IPS-15b (cell line): ENCODE results near the gene SMYD3.

ENCODE experiments used
- H3K27me3 ChIP-seq: one replicate; pipeline ENCODE4 v1.6.1; 2013; ENCODE audit warnings: low read length; ENCODE audit not compliant: control insufficient read depth, insufficient read depth
- H3K36me3 ChIP-seq: one replicate; pipeline ENCODE4 v1.6.1; 2013; ENCODE audit warnings: low read length; ENCODE audit not compliant: control insufficient read depth, insufficient read depth
- H3K4me1 ChIP-seq: one replicate; pipeline ENCODE4 v1.6.1; 2013; ENCODE audit warnings: mild to moderate bottlenecking, low read length; ENCODE audit not compliant: control insufficient read depth, insufficient read depth
- H3K4me3 ChIP-seq: one replicate; pipeline ENCODE4 v1.5.1; 2013; ENCODE audit warnings: low read depth, low read length
- H3K9ac ChIP-seq: one replicate; pipeline ENCODE4 v1.6.1; 2013; ENCODE audit warnings: low read depth, mild to moderate bottlenecking, low read length
- H3K9me3 ChIP-seq: one replicate; pipeline ENCODE4 v1.6.1; 2013; ENCODE audit warnings: mild to moderate bottlenecking, low read length; ENCODE audit not compliant: control insufficient read depth, insufficient read depth

The SMYD3 gene

GRCh38 chr1:246001837-246002230, 505.2 kb downstream of the SMYD3 start:
- H3K36me3 ChIP-seq, result no peaks in the 10 kb centered on the region
- H3K27me3 ChIP-seq, result no peaks in the 10 kb centered on the region
- peaks cover 4% of the 10 kb centered on the region for H3K4me1 ChIP-seq
- no peak overlapping the region for H3K4me3 ChIP-seq
- no peaks in the 10 kb centered on the region for H3K9me3 ChIP-seq
- no peak overlapping the region for H3K9ac ChIP-seq

- Histone ChIP-seq H3K9ac (no peak overlapping the region), H3K36me3 (no peaks in the 10 kb centered on the region), H3K4me3 (no peak overlapping the region), H3K27me3 (no peaks in the 10 kb centered on the region), H3K9me3 (no peaks in the 10 kb centered on the region), H3K4me1 (peaks cover 4% of the 10 kb centered on the region)
Observed at GRCh38 chr1:246001142-246001836, 505.8 kb downstream of the SMYD3 start.

DNA sequence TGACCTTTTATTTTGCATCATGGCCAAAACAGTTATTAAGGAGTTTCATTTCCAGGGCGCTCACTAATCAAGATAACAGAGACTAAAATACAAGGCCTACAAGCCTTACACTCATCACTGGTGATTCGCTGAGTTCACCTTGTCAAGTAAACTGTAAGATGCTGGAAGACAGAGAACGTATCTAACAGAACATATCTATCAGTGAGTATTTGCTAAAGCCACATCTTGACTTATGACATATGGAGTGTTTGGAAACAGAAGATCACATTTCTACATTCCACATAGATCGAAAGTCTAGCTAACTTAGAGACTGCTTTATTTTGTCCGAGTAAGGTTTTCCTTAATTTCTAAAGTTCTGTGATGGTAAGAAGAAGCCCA, 506.5 kb downstream of the SMYD3 start:
- H3K27me3 ChIP-seq, result no peaks in the 10 kb centered on the region
- no peaks in the 10 kb centered on the region for H3K36me3 ChIP-seq
- no peaks in the 10 kb centered on the region for H3K9me3 ChIP-seq

DNA sequence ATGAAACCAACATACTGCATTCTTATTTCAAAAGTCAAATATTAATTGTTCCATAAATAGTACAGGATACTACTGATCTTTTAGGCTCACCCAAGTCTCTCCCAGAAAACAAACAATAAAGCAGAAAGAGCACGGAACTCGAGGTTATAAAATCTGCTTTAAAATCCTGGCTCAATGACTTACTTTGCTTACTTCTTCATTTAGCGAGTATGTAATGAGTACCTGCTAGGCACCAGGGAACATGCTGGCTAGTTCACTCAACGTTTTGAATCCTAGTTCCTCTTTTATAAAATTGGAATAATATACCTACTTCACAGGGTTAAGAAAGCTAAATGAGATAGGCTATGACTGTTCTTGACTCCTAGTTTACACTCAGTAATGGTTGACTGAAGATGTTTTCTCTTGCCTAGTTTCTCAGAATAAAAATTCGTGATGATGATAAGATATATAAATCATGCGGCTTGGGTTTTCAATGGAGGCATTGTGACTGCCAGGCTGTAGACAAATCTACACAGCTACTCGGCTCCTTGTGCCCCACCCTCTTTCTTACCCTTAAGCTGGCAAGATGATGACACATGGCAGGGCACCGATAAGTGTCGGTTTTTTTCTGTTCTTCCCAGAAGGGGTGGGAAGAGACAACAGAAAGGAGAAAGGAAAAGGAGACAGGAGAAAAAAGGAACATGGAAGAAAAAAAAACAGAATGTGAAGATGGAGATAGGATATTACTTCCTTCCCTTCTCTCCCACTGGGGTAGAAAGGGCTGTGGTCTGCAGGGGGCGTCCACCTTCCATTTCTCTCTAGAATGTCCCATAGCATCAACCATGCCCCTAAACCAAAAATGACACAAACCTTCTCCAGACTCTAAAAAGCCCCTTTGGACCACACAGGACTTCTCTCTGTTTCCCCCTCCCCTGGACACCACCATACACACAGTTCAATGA, 507.1 kb downstream of the SMYD3 start:
- Histone ChIP-seq H3K27me3 (no peaks in the 10 kb centered on the region), H3K9ac (no peak overlapping the region), H3K4me3 (no peak overlapping the region), H3K36me3 (no peaks in the 10 kb centered on the region), H3K4me1 (peaks cover 4% of the 10 kb centered on the region), H3K9me3 (no peaks in the 10 kb centered on the region)

More for the DNA sequence above, 506.5 kb downstream of the SMYD3 start:
- Histone ChIP-seq H3K9ac (no peak overlapping the region), H3K4me1 (peaks cover 4% of the 10 kb centered on the region), H3K4me3 (no peak overlapping the region)

DNA sequence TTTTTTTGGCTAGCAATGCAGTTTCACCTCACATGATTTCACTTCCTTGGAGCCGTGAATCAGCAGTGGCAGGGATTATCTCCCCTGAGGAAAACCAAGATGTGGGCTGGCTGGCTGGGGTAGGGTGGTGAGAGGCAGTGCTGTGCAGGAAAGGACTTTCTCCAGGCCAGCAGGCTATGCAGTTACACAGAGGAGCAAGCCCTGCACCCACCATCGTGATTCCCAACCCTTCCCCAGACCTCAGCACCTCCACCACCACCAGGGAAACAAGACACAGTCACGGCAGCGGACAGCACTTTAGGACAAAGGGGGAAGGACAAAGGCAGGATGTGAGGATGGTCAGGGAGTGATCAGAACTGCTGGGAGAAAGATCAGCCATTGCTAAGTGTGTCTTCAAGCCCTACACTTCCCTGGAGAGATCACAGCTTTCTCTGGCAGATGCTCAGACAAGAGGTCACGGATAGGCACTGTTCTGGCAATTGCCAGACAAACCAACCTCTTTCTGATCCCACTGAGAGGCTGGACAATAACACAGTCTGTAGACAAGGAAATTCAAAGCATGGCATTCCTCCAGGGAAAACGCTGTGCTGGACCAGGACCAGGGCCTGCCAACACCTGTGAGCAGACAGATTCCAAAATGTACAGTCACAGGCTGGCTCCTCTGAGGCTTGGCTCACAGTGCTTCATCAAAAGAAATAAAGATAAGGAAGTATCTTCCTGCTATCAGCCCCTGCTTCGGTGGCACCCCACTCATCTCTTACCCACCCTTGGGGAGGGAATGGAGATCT, 509.4 kb downstream of the SMYD3 start:
- peaks cover 4% of the 10 kb centered on the region for H3K4me1 ChIP-seq
- no peaks in the 10 kb centered on the region for H3K9me3 ChIP-seq
- H3K36me3 ChIP-seq, result no peaks in the 10 kb centered on the region
- no peak overlapping the region for H3K9ac ChIP-seq
- no peaks in the 10 kb centered on the region for H3K27me3 ChIP-seq
- H3K4me3 ChIP-seq, result no peak overlapping the region

GRCh38 chr1:245996811-245997210, 510.3 kb downstream of the SMYD3 start:
- no peaks in the 10 kb centered on the region for H3K9me3 ChIP-seq
- H3K4me3 ChIP-seq, result no peak overlapping the region
- H3K36me3 ChIP-seq, result no peaks in the 10 kb centered on the region
- H3K9ac ChIP-seq, result no peak overlapping the region
- H3K4me1 ChIP-seq, result peaks cover 4% of the 10 kb centered on the region
- H3K27me3 ChIP-seq, result no peaks in the 10 kb centered on the region

DNA sequence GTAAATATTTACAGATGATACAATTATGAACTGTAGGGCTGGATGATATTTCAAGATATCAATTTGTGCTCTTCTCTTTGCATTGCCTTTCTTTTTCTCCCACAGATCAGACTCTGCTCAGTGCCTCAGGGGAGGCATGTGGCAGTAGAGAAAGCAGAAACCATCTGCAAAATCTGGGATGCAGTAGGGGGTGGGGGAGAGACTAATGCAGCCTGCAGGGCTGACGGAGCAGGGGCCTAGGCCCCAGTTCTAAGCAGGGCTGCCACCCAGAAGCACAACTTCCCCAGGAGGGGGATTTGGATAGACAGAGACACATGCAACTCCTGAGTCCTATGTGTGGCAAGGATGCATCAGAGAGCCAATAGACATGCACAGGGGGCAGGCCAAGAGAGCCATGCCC, 511.6 kb downstream of the SMYD3 start:
- Histone ChIP-seq H3K4me3 (no peak overlapping the region), H3K27me3 (no peaks in the 10 kb centered on the region), H3K36me3 (no peaks in the 10 kb centered on the region)

GRCh38 chr1:245991266-245991665, 515.8 kb downstream of the SMYD3 start:
- Histone ChIP-seq H3K4me1 (no peaks in the 10 kb centered on the region), H3K27me3 (no peaks in the 10 kb centered on the region), H3K9me3 (no peaks in the 10 kb centered on the region), H3K9ac (no peak overlapping the region), H3K4me3 (no peak overlapping the region), H3K36me3 (no peaks in the 10 kb centered on the region)

More for the DNA sequence above, 511.6 kb downstream of the SMYD3 start:
- no peaks in the 10 kb centered on the region for H3K9me3 ChIP-seq
- peaks cover 4% of the 10 kb centered on the region for H3K4me1 ChIP-seq
- H3K9ac ChIP-seq, result no peak overlapping the region

GRCh38 chr1:245990315-245991022, 516.6 kb downstream of the SMYD3 start:
- Histone ChIP-seq H3K9ac (no peak overlapping the region), H3K36me3 (no peaks in the 10 kb centered on the region), H3K9me3 (no peaks in the 10 kb centered on the region), H3K4me1 (no peaks in the 10 kb centered on the region), H3K27me3 (no peaks in the 10 kb centered on the region), H3K4me3 (no peak overlapping the region)

- no peaks in the 10 kb centered on the region for H3K9me3 ChIP-seq
- no peaks in the 10 kb centered on the region for H3K36me3 ChIP-seq
- no peak overlapping the region for H3K9ac ChIP-seq
- H3K27me3 ChIP-seq, result no peaks in the 10 kb centered on the region
- H3K4me3 ChIP-seq, result no peak overlapping the region
- no peaks in the 10 kb centered on the region for H3K4me1 ChIP-seq
Observed at GRCh38 chr1:245988393-245989078, 518.5 kb downstream of the SMYD3 start.

DNA sequence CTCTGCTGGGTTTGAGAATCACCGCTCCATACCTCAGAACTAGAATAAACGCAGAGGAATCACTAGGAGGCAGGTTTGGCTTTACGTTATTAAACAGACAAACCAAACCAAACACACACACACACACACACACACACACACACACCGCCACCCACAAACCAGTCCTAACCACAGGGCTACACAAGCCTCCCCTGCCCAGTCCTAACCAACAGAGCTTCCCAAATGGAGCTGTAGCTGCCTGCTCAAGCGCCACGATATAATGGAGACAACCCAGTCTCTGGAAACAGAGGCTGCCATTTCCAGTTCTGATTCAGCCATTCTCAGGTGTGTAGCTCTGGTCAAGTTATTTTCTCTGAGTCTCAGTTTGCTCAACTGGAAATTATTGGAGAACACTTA, 519.1 kb downstream of the SMYD3 start:
- Histone ChIP-seq H3K4me1 (no peaks in the 10 kb centered on the region), H3K9me3 (no peaks in the 10 kb centered on the region), H3K4me3 (no peak overlapping the region), H3K27me3 (no peaks in the 10 kb centered on the region), H3K36me3 (no peaks in the 10 kb centered on the region), H3K9ac (no peak overlapping the region)
